Measurements from ENCODE around the gene RGS18.
"Not testable (repeated sequence)": the region's sequence is repeated elsewhere in the genome, so short reads cannot be mapped to it uniquely, and the experiment has no call there.

The RGS18 gene

GRCh38 chr1:192167011-192167410 lies 8.7 kb downstream of the RGS18 start:
- DNase-seq (ENCODE audit: low read depth): no peak

GRCh38 chr1:192167911-192168700 lies 9.8 kb downstream of the RGS18 start:
- DNase-seq (ENCODE audit: low read depth): no peak

- DNase-seq (ENCODE audit: low read depth): no peak
Measured at GRCh38 chr1:192168964-192169363, 10.7 kb downstream of the RGS18 start.

GRCh38 chr1:192170196-192170984 lies 12.1 kb downstream of the RGS18 start:
- no peak for DNase-seq (ENCODE audit: low read depth)

- DNase-seq (ENCODE audit: low read depth): no peak
Measured at GRCh38 chr1:192171123-192171522, 12.9 kb downstream of the RGS18 start.

GRCh38 chr1:192175971-192176370 lies 17.7 kb downstream of the RGS18 start:
- no peak for DNase-seq (ENCODE audit: low read depth)

- DNase-seq (ENCODE audit: low read depth): no peak
Measured at GRCh38 chr1:192183788-192184187, 25.5 kb downstream of the RGS18 start.

- no peak for DNase-seq (ENCODE audit: low read depth)
Measured at GRCh38 chr1:192186197-192186596, 27.9 kb downstream of the RGS18 start.

GRCh38 chr1:192190066-192190465 lies 31.8 kb downstream of the RGS18 start:
- no peak for DNase-seq (ENCODE audit: low read depth)

- no peak for DNase-seq (ENCODE audit: low read depth)
Measured at GRCh38 chr1:192201303-192201702, 43.0 kb downstream of the RGS18 start.

GRCh38 chr1:192224396-192224795 lies 66.1 kb downstream of the RGS18 start:
- no peak for DNase-seq (ENCODE audit: low read depth)

- no peak for DNase-seq (ENCODE audit: low read depth)
Measured at GRCh38 chr1:192224846-192225245, 66.6 kb downstream of the RGS18 start.

- no peak for DNase-seq (ENCODE audit: low read depth)
Measured at GRCh38 chr1:192225266-192225665, 67.0 kb downstream of the RGS18 start.

- DNase-seq (ENCODE audit: low read depth): no peak
Measured at GRCh38 chr1:192225703-192226102, 67.4 kb downstream of the RGS18 start.

GRCh38 chr1:192227330-192227729 lies 69.1 kb downstream of the RGS18 start:
- no peak for DNase-seq (ENCODE audit: low read depth)

GRCh38 chr1:192227980-192228379 lies 69.7 kb downstream of the RGS18 start:
- DNase-seq (ENCODE audit: low read depth): not testable (repeated sequence)

- DNase-seq (ENCODE audit: low read depth): no peak
Measured at GRCh38 chr1:192232817-192233417, 74.7 kb downstream of the RGS18 start.

GRCh38 chr1:192235127-192235526 lies 76.9 kb downstream of the RGS18 start:
- no peak for DNase-seq (ENCODE audit: low read depth)
